ENCODE results near the gene ARHGAP11A.

ARHGAP11A gene

DNA sequence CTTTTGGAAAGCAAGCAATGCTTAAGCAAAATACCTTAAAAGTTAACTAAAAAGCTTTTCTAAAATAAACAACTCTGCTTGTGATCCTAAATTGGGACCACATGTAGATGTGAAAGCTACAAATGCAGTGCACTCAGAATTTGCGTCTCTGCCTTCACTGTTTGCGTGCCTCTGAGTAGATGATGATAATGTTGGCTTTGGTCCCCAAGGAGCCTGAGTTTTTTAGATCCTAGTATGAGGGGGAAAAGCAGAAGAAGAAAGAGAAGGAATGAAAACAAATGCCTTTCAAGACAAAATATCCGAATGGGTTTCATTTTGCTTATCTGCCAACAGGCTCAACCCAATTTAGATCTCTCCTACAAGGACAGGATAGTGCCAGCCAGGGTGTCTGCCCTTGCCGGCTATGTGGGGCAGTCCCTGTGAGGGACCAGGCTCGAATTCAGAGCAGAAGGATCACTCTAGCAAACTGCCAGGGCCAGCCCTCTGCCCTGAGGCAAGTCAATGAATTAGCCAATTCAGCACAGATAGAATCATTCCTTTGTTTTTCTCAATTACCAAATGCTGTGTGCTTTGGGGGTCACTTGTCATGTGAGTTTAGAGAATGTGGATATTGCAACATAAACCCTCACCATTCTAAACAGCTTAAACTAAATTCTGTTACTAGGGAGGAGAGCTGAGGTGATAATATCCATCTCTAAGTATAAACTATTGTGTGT is 54.8 kb downstream of the ARHGAP11A start:
- Mint-ChIP-seq H3K9me3 (no peaks in the 10 kb centered on the region), H3K36me3 (ENCODE audit: low read depth) (no peaks in the 10 kb centered on the region), H3K4me3 (no peak overlapping the region), H3K4me1 (ENCODE audit: low read depth) (no peaks in the 10 kb centered on the region), H3K27me3 (no peaks in the 10 kb centered on the region), H3K27ac (no peak overlapping the region)
- no peak for DNase-seq

- Mint-ChIP-seq H3K27me3 (no peaks in the 10 kb centered on the region), H3K9me3 (no peaks in the 10 kb centered on the region), H3K27ac (no peak overlapping the region), H3K36me3 (ENCODE audit: low read depth) (no peaks in the 10 kb centered on the region), H3K4me3 (no peak overlapping the region), H3K4me1 (ENCODE audit: low read depth) (no peaks in the 10 kb centered on the region)
- no peak for DNase-seq
Measured at GRCh38 chr15:32670623-32671022, 55.3 kb downstream of the ARHGAP11A start.

DNA sequence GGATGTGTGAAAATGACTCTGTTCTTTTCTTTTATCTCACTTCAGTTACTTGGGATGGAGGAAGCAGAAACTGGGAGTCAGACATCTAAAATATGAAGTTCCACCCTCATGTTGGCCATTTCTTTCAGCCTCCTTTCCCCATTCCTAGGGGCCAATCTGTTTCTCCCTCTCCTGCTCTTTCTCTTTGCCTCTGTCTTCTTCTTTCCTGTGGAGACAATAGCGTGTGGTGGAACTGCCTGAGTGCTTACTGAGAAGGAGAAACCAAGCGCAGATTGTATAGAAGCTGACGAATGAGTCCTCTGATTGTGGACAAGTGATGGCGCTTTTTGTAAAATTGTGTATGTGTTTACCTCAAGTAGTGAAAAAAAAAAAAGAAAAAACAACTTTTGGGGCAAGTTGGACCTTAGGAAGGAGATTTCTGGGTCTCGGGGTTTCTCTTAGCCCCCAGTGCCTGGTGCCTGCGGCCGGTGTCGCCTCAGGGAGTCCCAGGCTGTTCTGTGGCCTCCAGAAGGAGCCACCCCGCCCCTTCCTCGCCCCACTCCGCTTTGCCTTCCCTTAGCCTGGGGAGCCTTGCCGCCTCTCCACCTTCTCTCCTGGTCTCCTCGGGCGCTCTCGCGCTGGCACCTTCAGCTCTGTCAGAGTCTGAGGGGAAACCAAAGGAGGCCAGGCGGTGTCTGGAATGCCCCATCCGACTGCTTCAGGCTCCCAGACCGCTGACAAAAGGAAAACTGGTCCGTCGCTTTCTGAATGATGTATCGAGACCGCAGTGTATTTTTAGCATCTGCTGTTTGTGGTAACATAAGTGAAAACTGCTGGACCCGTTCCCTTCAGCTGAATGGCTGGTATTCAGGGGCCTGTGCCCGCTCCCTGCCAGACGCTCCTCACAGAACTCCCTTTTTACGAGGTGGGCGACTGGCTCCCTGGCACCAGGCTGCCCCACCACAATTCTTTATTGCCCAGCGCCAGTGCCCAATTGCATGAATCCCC is 56.3 kb downstream of the ARHGAP11A start:
- H3K27ac Mint-ChIP-seq = no peak overlapping the region

GRCh38 chr15:32674681-32675080 is 59.4 kb downstream of the ARHGAP11A start:
- no peak for DNase-seq
- Mint-ChIP-seq H3K27me3 (no peaks in the 10 kb centered on the region), H3K36me3 (ENCODE audit: low read depth) (no peaks in the 10 kb centered on the region), H3K9me3 (no peaks in the 10 kb centered on the region), H3K27ac (no peak overlapping the region), H3K4me3 (no peak overlapping the region), H3K4me1 (ENCODE audit: low read depth) (no peaks in the 10 kb centered on the region)

More for the DNA sequence above, 56.3 kb downstream of the ARHGAP11A start:
- Mint-ChIP-seq H3K9me3 (no peaks in the 10 kb centered on the region), H3K36me3 (ENCODE audit: low read depth) (no peaks in the 10 kb centered on the region), H3K4me1 (ENCODE audit: low read depth) (no peaks in the 10 kb centered on the region), H3K4me3 (no peak overlapping the region), H3K27me3 (no peaks in the 10 kb centered on the region)
- no peak for DNase-seq

GRCh38 chr15:32675466-32675865 is 60.2 kb downstream of the ARHGAP11A start:
- Mint-ChIP-seq H3K4me1 (ENCODE audit: low read depth) (no peaks in the 10 kb centered on the region), H3K4me3 (no peak overlapping the region), H3K27me3 (no peaks in the 10 kb centered on the region), H3K9me3 (no peaks in the 10 kb centered on the region), H3K36me3 (ENCODE audit: low read depth) (no peaks in the 10 kb centered on the region), H3K27ac (no peak overlapping the region)
- no peak for DNase-seq

- Mint-ChIP-seq H3K36me3 (ENCODE audit: low read depth) (no peaks in the 10 kb centered on the region), H3K9me3 (no peaks in the 10 kb centered on the region), H3K27me3 (no peaks in the 10 kb centered on the region), H3K4me1 (ENCODE audit: low read depth) (no peaks in the 10 kb centered on the region), H3K4me3 (no peak overlapping the region), H3K27ac (no peak overlapping the region)
- no peak for DNase-seq
Measured at GRCh38 chr15:32676169-32676568, 60.9 kb downstream of the ARHGAP11A start.

DNA sequence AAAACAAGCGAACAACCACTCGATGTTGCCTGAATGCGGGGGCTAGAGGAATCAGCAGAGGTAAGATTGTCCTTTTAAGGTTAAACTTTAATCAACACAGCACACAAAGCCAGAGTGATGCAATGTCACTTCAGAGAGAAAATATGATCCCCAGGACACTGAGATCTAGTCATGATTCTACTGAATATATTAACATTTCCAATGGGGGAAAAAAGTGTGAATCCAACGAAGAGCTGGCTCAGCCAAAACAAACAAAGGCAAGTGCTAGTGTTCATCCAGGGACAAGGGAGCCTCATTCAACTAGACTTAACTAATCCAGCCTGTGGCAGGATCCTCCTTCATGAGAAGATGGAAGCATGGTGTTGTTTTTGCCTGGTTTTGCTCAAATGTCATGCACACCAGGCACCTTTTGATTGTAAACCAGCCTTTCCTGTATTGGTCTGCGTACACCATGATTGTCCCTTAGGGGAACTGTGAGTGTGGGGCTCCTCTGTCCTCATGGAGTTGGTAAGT is 62.0 kb downstream of the ARHGAP11A start:
- H3K27me3 Mint-ChIP-seq = no peaks in the 10 kb centered on the region
- H3K27ac Mint-ChIP-seq = no peak overlapping the region
- DNase-seq = no peak
- no peaks in the 10 kb centered on the region for H3K36me3 Mint-ChIP-seq (ENCODE audit: low read depth)
- H3K4me3 Mint-ChIP-seq = no peak overlapping the region
- H3K4me1 Mint-ChIP-seq (ENCODE audit: low read depth) = no peaks in the 10 kb centered on the region
- no peaks in the 10 kb centered on the region for H3K9me3 Mint-ChIP-seq

DNA sequence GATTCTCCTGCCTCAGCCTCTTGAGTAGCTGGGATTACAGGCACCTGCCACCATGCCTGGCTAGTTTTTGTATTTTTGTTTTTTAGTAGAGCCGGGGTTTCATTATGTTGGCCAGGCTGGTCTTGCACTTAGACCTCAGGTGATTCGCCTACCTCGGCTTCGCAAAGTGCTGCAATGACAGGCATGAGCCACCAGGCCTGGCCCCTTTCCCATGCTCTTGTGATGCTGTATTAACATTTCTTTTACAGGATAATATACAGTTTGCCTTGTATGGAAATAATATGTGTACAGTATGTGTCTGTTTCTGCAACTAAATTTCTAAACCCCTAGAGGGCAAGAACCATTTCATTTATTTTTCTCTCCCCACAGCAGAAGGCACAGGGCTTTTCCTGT is 64.0 kb downstream of the ARHGAP11A start:
- H3K27ac Mint-ChIP-seq = no peak overlapping the region

DNA sequence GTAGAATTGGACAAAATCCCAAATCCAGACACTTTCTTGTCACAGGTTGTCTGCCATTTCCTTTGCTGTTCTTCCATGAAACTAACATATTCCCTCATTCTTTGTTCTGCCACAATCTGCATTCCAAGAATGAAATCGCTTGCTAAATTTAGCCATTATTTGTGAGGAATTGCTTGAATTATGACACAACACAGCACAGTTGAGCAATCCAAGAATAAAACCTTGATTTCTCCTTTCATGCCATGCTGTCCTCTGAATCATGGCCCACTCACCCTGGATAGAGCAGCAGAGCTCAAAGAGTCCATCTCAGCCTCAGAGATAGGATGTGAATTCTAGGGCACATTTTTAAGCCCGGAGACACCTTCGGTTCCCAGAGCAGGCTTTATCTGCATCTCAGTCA is 67.3 kb downstream of the ARHGAP11A start:
- H3K36me3 Mint-ChIP-seq (ENCODE audit: low read depth) = no peaks in the 10 kb centered on the region
- H3K27me3 Mint-ChIP-seq = no peaks in the 10 kb centered on the region
- H3K9me3 Mint-ChIP-seq = no peaks in the 10 kb centered on the region
- no peak overlapping the region for H3K27ac Mint-ChIP-seq
- DNase-seq = no peak
- H3K4me1 Mint-ChIP-seq (ENCODE audit: low read depth) = peaks cover 8% of the 10 kb centered on the region
- no peak overlapping the region for H3K4me3 Mint-ChIP-seq

More for the DNA sequence above, 64.0 kb downstream of the ARHGAP11A start:
- Mint-ChIP-seq H3K36me3 (ENCODE audit: low read depth) (no peaks in the 10 kb centered on the region), H3K4me3 (no peak overlapping the region), H3K9me3 (no peaks in the 10 kb centered on the region), H3K27me3 (no peaks in the 10 kb centered on the region), H3K4me1 (ENCODE audit: low read depth) (peaks cover 5% of the 10 kb centered on the region)
- DNase-seq = no peak

GRCh38 chr15:32682977-32683630 is 67.8 kb downstream of the ARHGAP11A start:
- H3K27me3 Mint-ChIP-seq = no peaks in the 10 kb centered on the region
- no peak for DNase-seq
- no peak overlapping the region for H3K4me3 Mint-ChIP-seq
- peaks cover 8% of the 10 kb centered on the region for H3K4me1 Mint-ChIP-seq (ENCODE audit: low read depth)
- H3K27ac Mint-ChIP-seq = no peak overlapping the region
- H3K36me3 Mint-ChIP-seq (ENCODE audit: low read depth) = no peaks in the 10 kb centered on the region
- H3K9me3 Mint-ChIP-seq = no peaks in the 10 kb centered on the region

GRCh38 chr15:32683906-32684584 is 68.7 kb downstream of the ARHGAP11A start:
- no peak overlapping the region for H3K27ac Mint-ChIP-seq

GRCh38 chr15:32685576-32685975 is 70.3 kb downstream of the ARHGAP11A start:
- no peak overlapping the region for H3K27ac Mint-ChIP-seq
- H3K9me3 Mint-ChIP-seq = no peaks in the 10 kb centered on the region
- no peak overlapping the region for H3K4me3 Mint-ChIP-seq
- H3K36me3 Mint-ChIP-seq (ENCODE audit: low read depth) = no peaks in the 10 kb centered on the region
- DNase-seq = no peak
- peaks cover 8% of the 10 kb centered on the region for H3K4me1 Mint-ChIP-seq (ENCODE audit: low read depth)
- no peaks in the 10 kb centered on the region for H3K27me3 Mint-ChIP-seq

More at GRCh38 chr15:32683906-32684584, 68.7 kb downstream of the ARHGAP11A start:
- no peak for DNase-seq
- Mint-ChIP-seq H3K4me3 (no peak overlapping the region), H3K4me1 (ENCODE audit: low read depth) (peaks cover 8% of the 10 kb centered on the region), H3K27me3 (no peaks in the 10 kb centered on the region), H3K9me3 (no peaks in the 10 kb centered on the region), H3K36me3 (ENCODE audit: low read depth) (no peaks in the 10 kb centered on the region)

DNA sequence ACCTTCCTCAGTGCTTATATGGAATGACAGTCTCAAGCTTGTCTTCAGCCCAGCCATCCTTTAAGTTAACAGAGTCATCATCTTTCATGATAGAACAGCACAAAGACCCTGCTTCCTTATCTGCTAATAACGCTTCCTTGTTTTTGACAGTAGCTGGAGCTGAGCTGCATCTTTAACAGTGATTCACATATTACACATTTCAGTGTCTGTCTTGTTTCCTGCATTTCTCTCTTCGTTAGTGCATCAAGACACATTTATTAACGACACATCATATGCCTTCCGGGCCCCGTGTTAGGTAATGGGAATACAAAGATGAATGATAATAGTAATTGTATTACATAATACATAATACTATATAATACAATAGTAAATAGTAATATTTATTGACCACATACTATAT is 72.3 kb downstream of the ARHGAP11A start:
- Mint-ChIP-seq H3K27ac (no peak overlapping the region), H3K4me3 (no peak overlapping the region), H3K27me3 (no peaks in the 10 kb centered on the region), H3K4me1 (ENCODE audit: low read depth) (peaks cover 8% of the 10 kb centered on the region), H3K9me3 (no peaks in the 10 kb centered on the region), H3K36me3 (ENCODE audit: low read depth) (no peaks in the 10 kb centered on the region)
- no peak for DNase-seq

- Mint-ChIP-seq H3K27me3 (no peaks in the 10 kb centered on the region), H3K36me3 (ENCODE audit: low read depth) (no peaks in the 10 kb centered on the region), H3K4me3 (no peak overlapping the region), H3K27ac (no peak overlapping the region), H3K4me1 (ENCODE audit: low read depth) (peaks cover 8% of the 10 kb centered on the region), H3K9me3 (no peaks in the 10 kb centered on the region)
- DNase-seq = no peak
Measured at GRCh38 chr15:32688151-32688639, 72.9 kb downstream of the ARHGAP11A start.
